ENCODE measurements around the gene IGSF9. TPM values are rescaled to one million over a fixed set of nuclear protein-coding genes. Genes with fewer than 3 reads are reported as not detected.

Gene IGSF9
- polyA plus RNA-seq, 1 donor from 2014 or later, result 11.8 TPM

DNA sequence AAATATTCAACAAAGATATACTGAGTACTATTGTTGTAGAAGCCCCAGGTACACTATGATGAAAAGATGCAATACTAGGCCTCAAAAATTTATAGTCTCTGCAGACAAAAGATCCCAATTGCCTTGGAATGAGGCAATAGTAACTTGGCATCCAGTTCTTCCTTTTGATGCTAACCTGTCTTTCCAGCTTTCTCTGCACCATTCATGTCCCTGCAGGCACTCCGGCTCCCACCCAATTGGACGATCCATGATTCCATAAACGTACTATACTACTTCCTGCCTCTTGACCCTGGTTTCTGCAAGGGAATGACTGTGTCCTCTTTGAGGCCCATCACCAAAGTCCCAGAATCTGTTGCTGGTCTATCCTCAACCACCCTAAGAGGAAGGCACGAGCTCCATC lies 12.1 kb downstream of the IGSF9 start:
- Histone ChIP-seq H3K79me2 (replicated peaks; ENCODE audit: insufficient read depth, low read length) (no peaks in the 10 kb centered on the region), H3K4me2 (ENCODE audit: low read length) (no peak overlapping the region), H4K20me1 (ENCODE audit: insufficient read depth) (no peaks in the 10 kb centered on the region), H3K9me2 (ENCODE audit: insufficient read depth, low read length) (no peaks in the 10 kb centered on the region), H3K9me3 (ENCODE audit: low read length) (no peaks in the 10 kb centered on the region), H3F3A (ENCODE audit: insufficient read depth, low read length, poor library complexity, severe bottlenecking) (no peaks in the 10 kb centered on the region), H3K27me3 (ENCODE audit: insufficient read depth, low read depth, low read length) (no peaks in the 10 kb centered on the region), H2AFZ (ENCODE audit: low read depth, low read length) (no peak overlapping the region), H3K27ac (ENCODE audit: low read length) (no peak overlapping the region), H3K9ac (ENCODE audit: low read length) (no peak overlapping the region), H3K36me3 (ENCODE audit: insufficient read depth, low read length) (no peaks in the 10 kb centered on the region), H3K4me3 (ENCODE audit: low read length) (no peak overlapping the region)
- TF ChIP-seq POLR2AphosphoS5 (IDR thresholded peaks at IDR 0.05) (no peak), EZH2 (IDR thresholded peaks at IDR 0.05; ENCODE audit: borderline replicate concordance, insufficient read depth, low read length, poor library complexity, severe bottlenecking) (no peak), EP300 (conservative IDR thresholded peaks at IDR 0.05; ENCODE audit: poor library complexity, severe bottlenecking) (no peak), SMC3 (conservative IDR thresholded peaks at IDR 0.05; ENCODE audit: poor library complexity) (no peak), TAF1 (IDR thresholded peaks at IDR 0.05; ENCODE audit: low read depth) (no peak)

DNA sequence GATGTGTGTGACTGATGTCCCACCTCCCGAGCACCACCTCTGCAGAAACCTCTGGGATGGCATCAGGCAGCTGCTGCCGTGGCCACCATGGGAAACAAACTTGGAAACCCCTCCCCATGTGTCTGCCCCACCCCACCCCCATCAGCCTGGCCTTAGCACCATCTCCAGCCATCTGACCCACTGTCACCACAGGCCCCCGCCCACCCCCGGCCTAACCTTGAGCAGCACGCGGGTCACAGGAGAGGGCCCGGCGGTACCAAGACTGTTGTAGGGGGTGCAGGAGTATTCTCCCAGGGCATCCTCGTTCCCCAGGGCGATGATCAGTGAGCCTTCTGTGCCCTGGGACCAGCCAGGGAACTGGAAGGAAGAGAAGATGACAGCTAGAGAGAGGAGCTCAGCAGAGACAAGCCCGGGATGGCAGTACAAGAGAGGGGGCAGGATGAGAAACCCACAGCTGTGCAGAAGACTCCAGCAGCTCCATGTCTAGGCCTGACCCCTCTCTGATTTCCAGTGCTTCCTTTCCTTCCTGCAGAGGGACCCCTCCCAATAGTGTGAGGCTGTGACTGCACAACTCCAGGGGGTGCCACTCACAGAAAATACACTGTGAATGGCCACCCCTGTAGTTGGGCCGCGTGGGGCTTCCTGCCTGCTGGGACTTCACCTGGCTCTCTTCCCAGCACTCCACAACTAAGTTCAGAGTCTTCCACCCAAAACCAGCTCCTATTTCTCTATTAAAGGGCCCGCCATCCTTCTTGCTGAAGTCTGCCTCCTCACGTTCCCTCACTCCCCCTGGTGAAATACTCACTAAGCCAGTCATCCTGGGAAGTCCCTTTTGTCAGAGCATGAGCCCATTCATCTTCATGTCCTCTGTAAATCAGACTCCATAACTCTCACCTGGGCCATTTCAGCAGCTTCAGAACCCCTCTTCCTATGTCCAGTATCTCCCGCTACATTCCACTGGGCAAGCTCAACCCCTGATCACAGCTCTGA lies 12.8 kb downstream of the IGSF9 start:
- Histone ChIP-seq H3K9me3 (ENCODE audit: low read length) (no peaks in the 10 kb centered on the region), H3K36me3 (ENCODE audit: insufficient read depth, low read length) (no peaks in the 10 kb centered on the region), H2AFZ (ENCODE audit: low read depth, low read length) (no peak overlapping the region), H3K27ac (ENCODE audit: low read length) (no peak overlapping the region), H3K4me3 (ENCODE audit: low read length) (no peak overlapping the region), H3K79me2 (replicated peaks; ENCODE audit: insufficient read depth, low read length) (no peaks in the 10 kb centered on the region), H3K27me3 (ENCODE audit: insufficient read depth, low read depth, low read length) (no peaks in the 10 kb centered on the region), H3K9ac (ENCODE audit: low read length) (no peak overlapping the region), H4K20me1 (ENCODE audit: insufficient read depth) (no peaks in the 10 kb centered on the region), H3K9me2 (ENCODE audit: insufficient read depth, low read length) (no peaks in the 10 kb centered on the region), H3K4me2 (ENCODE audit: low read length) (no peak overlapping the region), H3F3A (ENCODE audit: insufficient read depth, low read length, poor library complexity, severe bottlenecking) (no peaks in the 10 kb centered on the region)
- TF ChIP-seq RAD21 (conservative IDR thresholded peaks at IDR 0.05) (no peak), SMC3 (conservative IDR thresholded peaks at IDR 0.05; ENCODE audit: poor library complexity) (no peak), TAF1 (IDR thresholded peaks at IDR 0.05; ENCODE audit: low read depth) (no peak), POLR2AphosphoS5 (IDR thresholded peaks at IDR 0.05) (no peak), EZH2 (IDR thresholded peaks at IDR 0.05; ENCODE audit: borderline replicate concordance, insufficient read depth, low read length, poor library complexity, severe bottlenecking) (no peak), EP300 (conservative IDR thresholded peaks at IDR 0.05; ENCODE audit: poor library complexity, severe bottlenecking) (no peak), MXI1 (conservative IDR thresholded peaks at IDR 0.05; ENCODE audit: poor library complexity, severe bottlenecking) (no peak)
- TF ChIP-seq, protein P1, sequence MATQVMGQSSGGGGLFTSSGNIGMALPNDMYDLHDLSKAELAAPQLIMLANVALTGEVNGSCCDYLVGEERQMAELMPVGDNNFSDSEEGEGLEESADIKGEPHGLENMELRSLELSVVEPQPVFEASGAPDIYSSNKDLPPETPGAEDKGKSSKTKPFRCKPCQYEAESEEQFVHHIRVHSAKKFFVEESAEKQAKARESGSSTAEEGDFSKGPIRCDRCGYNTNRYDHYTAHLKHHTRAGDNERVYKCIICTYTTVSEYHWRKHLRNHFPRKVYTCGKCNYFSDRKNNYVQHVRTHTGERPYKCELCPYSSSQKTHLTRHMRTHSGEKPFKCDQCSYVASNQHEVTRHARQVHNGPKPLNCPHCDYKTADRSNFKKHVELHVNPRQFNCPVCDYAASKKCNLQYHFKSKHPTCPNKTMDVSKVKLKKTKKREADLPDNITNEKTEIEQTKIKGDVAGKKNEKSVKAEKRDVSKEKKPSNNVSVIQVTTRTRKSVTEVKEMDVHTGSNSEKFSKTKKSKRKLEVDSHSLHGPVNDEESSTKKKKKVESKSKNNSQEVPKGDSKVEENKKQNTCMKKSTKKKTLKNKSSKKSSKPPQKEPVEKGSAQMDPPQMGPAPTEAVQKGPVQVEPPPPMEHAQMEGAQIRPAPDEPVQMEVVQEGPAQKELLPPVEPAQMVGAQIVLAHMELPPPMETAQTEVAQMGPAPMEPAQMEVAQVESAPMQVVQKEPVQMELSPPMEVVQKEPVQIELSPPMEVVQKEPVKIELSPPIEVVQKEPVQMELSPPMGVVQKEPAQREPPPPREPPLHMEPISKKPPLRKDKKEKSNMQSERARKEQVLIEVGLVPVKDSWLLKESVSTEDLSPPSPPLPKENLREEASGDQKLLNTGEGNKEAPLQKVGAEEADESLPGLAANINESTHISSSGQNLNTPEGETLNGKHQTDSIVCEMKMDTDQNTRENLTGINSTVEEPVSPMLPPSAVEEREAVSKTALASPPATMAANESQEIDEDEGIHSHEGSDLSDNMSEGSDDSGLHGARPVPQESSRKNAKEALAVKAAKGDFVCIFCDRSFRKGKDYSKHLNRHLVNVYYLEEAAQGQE (IDR thresholded peaks at IDR 0.05; ENCODE audit: borderline replicate concordance), result no peak
- TF ChIP-seq, protein P2, sequence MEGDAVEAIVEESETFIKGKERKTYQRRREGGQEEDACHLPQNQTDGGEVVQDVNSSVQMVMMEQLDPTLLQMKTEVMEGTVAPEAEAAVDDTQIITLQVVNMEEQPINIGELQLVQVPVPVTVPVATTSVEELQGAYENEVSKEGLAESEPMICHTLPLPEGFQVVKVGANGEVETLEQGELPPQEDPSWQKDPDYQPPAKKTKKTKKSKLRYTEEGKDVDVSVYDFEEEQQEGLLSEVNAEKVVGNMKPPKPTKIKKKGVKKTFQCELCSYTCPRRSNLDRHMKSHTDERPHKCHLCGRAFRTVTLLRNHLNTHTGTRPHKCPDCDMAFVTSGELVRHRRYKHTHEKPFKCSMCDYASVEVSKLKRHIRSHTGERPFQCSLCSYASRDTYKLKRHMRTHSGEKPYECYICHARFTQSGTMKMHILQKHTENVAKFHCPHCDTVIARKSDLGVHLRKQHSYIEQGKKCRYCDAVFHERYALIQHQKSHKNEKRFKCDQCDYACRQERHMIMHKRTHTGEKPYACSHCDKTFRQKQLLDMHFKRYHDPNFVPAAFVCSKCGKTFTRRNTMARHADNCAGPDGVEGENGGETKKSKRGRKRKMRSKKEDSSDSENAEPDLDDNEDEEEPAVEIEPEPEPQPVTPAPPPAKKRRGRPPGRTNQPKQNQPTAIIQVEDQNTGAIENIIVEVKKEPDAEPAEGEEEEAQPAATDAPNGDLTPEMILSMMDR (IDR thresholded peaks at IDR 0.05; ENCODE audit: poor library complexity, severe bottlenecking), result no peak

Measured in neural cell (in vitro differentiated cells).